Mucosa of descending colon (tissue), 3 donors: ENCODE measurements around the gene OVOL1. TPM values are rescaled to one million over a fixed set of nuclear protein-coding genes. Genes with fewer than 3 reads are reported as not detected.
A peak's percentile ranks its signal among the peaks of the same experiment; 100 is the strongest.

Experiments
- ATAC-seq: fragments of 200-7000 bp; cut with Tn5 transposase; one replicate; pipeline ENCODE4 v1.9.1; 2020; ENCODE audit warnings: mild to moderate bottlenecking, moderate library complexity
- DNase-seq, 3 donors: peaks; one replicate each; pipeline ENCODE4 v3.0.0-alpha.2; 2020
- H3K36me3 ChIP-seq: fragments of 200-600 bp; one replicate; pipeline ENCODE4 v1.8.0; 2021; ENCODE audit warnings: low read depth, mild to moderate bottlenecking
- H3K4me1 ChIP-seq: fragments of 200-600 bp; one replicate; pipeline ENCODE4 v1.8.0; 2021; ENCODE audit warnings: low read depth, mild to moderate bottlenecking
- H3K4me3 ChIP-seq: fragments of 200-600 bp; one replicate; pipeline ENCODE4 v1.8.0; 2021; ENCODE audit warnings: mild to moderate bottlenecking
- H3K9me3 ChIP-seq: fragments of 200-600 bp; one replicate; pipeline ENCODE4 v1.8.0; 2021; ENCODE audit warnings: mild to moderate bottlenecking
- CTCF ChIP-seq: fragments of 200-600 bp; IDR thresholded peaks from one replicate; pipeline ENCODE4 v1.8.0; 2022; ENCODE audit warnings: antibody characterized with exemption, mild to moderate bottlenecking
- intact Hi-C, 2 donors: fragments of 100-400 bp; cut with DNase I in 1 of 2; cut with micrococcal nuclease in 1 of 2; formaldehyde crosslinking; loops; one replicate each; pipeline versions ENCODE4 v1.11.0 to v1.11.1; 2022; cut with DNase I, micrococcal nuclease
- total RNA-seq, 3 donors: library from RNA; stranded (reverse); fragmentation: NEBNext Ultra II Directional in 2 of 3; extraction: Animal tissue kit (Norgen Biotek cat#: 25700) in 2 of 3; gene quantifications; one replicate each; pipeline versions ENCODE4 v1.2.1 to v1.2.4, GENCODE V29; 2021 to 2023
- donor health status: DM: no; HTN: no; CAD: no; lungs with moderate emphysema.
- donor health status: DM: no; HTN: no; CAD: no.
- donor health status: DM: no; HTN: yes; CAD: no.

Gene OVOL1
- total RNA-seq, 3 donors from 2014 or later = 16.5 to 48.6 (median 34.3) TPM

GRCh38 chr11:65842144-65842543 lies 55.3 kb downstream of the OVOL1 start:
- H3K9me3 ChIP-seq = no peaks in the 10 kb centered on the region
- intact Hi-C loops = no loop called here
- H3K36me3 ChIP-seq = no peaks in the 10 kb centered on the region
- H3K4me3 ChIP-seq = no peak overlapping the region
- DNase-seq = no peak
- peaks cover 4% of the 10 kb centered on the region for H3K4me1 ChIP-seq
- TF ChIP-seq CTCF = no peak
- ATAC-seq = peak; percentile 43

GRCh38 chr11:65843811-65844210 lies 56.9 kb downstream of the OVOL1 start:
- no peak for TF ChIP-seq CTCF
- Histone ChIP-seq H3K4me3 (no peak overlapping the region), H3K9me3 (no peaks in the 10 kb centered on the region), H3K4me1 (peaks cover 4% of the 10 kb centered on the region), H3K36me3 (no peaks in the 10 kb centered on the region)
- intact Hi-C loops = no loop called here
- no peak for DNase-seq
- peak; percentile 26 for ATAC-seq

GRCh38 chr11:65844231-65844872 lies 57.5 kb downstream of the OVOL1 start:
- H3K9me3 ChIP-seq = no peaks in the 10 kb centered on the region
- intact Hi-C loops = no loop called here
- no peak overlapping the region for H3K4me3 ChIP-seq
- no peaks in the 10 kb centered on the region for H3K36me3 ChIP-seq
- DNase-seq (peak; percentile 58 to 73 (median 62)), ATAC-seq (peak; percentile 85)
- peaks cover 4% of the 10 kb centered on the region for H3K4me1 ChIP-seq
- TF ChIP-seq CTCF = no peak

Other genes starting within 250 kb of the OVOL1 start
- gene LTBP3, start 228.7 kb upstream of the OVOL1 start, total RNA-seq = 100 to 1,000 TPM in 1 of 3 donors, 10 to 100 TPM in 2; 22.6 to 133 (median 36.7) TPM
- gene ZNRD2, start 216.6 kb upstream of the OVOL1 start, total RNA-seq = 10 to 100 TPM; 20.9 to 24.6 (median 21.0) TPM
- 10 to 100 TPM; 26.4 to 61.2 (median 28.5) TPM for gene FAM89B, start 214.5 kb upstream of the OVOL1 start, total RNA-seq
- 100 to 1,000 TPM in 1 of 3 donors, 10 to 100 TPM in 2; 65.8 to 208 (median 65.9) TPM for gene EHBP1L1, start 211.0 kb upstream of the OVOL1 start, total RNA-seq
- gene KCNK7, start 191.3 kb upstream of the OVOL1 start, total RNA-seq = 1 to 10 TPM in 2 of 3 donors, under 1 TPM in 1; 0.49 to 1.7 (median 1.5) TPM
- 100 to 1,000 TPM in 1 of 3 donors, 10 to 100 TPM in 2; 81.6 to 109 (median 95.7) TPM for gene MAP3K11, start 172.8 kb upstream of the OVOL1 start, total RNA-seq
- gene PCNX3, start 171.3 kb upstream of the OVOL1 start, total RNA-seq = 10 to 100 TPM; 42.5 to 53.4 (median 47.5) TPM
- gene SIPA1, start 149.0 kb upstream of the OVOL1 start, total RNA-seq = 10 to 100 TPM; 23.2 to 52.5 (median 28.1) TPM
- 10 to 100 TPM; 69.1 to 89.6 (median 71.0) TPM for gene RELA, start 124.1 kb upstream of the OVOL1 start, total RNA-seq
- 10 to 100 TPM; 70.9 to 92.0 (median 90.5) TPM for gene KAT5, start 74.8 kb upstream of the OVOL1 start, total RNA-seq
- 10 to 100 TPM; 25.9 to 61.9 (median 28.8) TPM for gene RNASEH2C, start 66.3 kb upstream of the OVOL1 start, total RNA-seq
- gene AP5B1, start 6.1 kb upstream of the OVOL1 start, total RNA-seq = 10 to 100 TPM; 21.2 to 21.8 (median 21.3) TPM
- 1 to 10 TPM; 1.1 to 9.4 (median 1.4) TPM for gene SNX32, start 46.9 kb downstream of the OVOL1 start, total RNA-seq
- 1,000 to 10,000 TPM; 1,004 to 2,046 (median 1,725) TPM for gene CFL1, start 71.1 kb downstream of the OVOL1 start, total RNA-seq
- gene MUS81, start 73.4 kb downstream of the OVOL1 start, total RNA-seq = 10 to 100 TPM; 48.0 to 81.8 (median 58.7) TPM
- gene EFEMP2, start 85.7 kb downstream of the OVOL1 start, total RNA-seq = 10 to 100 TPM; 11.7 to 67.0 (median 15.3) TPM
- gene CTSW, start 92.8 kb downstream of the OVOL1 start, total RNA-seq = 1 to 10 TPM; 1.2 to 3.2 (median 2.8) TPM
- gene FIBP, start 101.4 kb downstream of the OVOL1 start, total RNA-seq = 10 to 100 TPM; 35.8 to 52.8 (median 47.0) TPM
- gene CCDC85B, start 103.6 kb downstream of the OVOL1 start, total RNA-seq = 10 to 100 TPM in 1 of 3 donors, 1 to 10 TPM in 2; 4.5 to 22.3 (median 9.2) TPM
- 1 to 10 TPM; 1.2 to 1.6 (median 1.2) TPM for gene FOSL1, start 113.3 kb downstream of the OVOL1 start, total RNA-seq
- gene C11orf68, start 132.0 kb downstream of the OVOL1 start, total RNA-seq = 10 to 100 TPM; 24.9 to 42.2 (median 28.8) TPM
- 10 to 100 TPM; 39.9 to 74.8 (median 61.6) TPM for gene DRAP1, start 132.4 kb downstream of the OVOL1 start, total RNA-seq
- gene TSGA10IP, start 158.4 kb downstream of the OVOL1 start, total RNA-seq = under 1 TPM in 1 of 3 donors, not detected in 2; 0.19 TPM
- 10 to 100 TPM; 40.1 to 60.2 (median 41.8) TPM for gene SART1, start 174.7 kb downstream of the OVOL1 start, total RNA-seq
- gene EIF1AD, start 215.1 kb downstream of the OVOL1 start, total RNA-seq = 10 to 100 TPM; 25.5 to 35.3 (median 30.3) TPM
- 100 to 1,000 TPM; 130 to 155 (median 131) TPM for gene BANF1, start 215.4 kb downstream of the OVOL1 start, total RNA-seq
- not detected for gene CST6, start 224.9 kb downstream of the OVOL1 start, total RNA-seq
- gene CATSPER1, start 239.4 kb downstream of the OVOL1 start, total RNA-seq = not detected